Fibroblast of skin of right quadriceps (primary cell): ENCODE data around the gene CD248.

Experiments
- DNase-seq: peaks from one replicate; pipeline ENCODE4 v3.0.0-alpha.2; 2013

CD248 gene

GRCh38 chr11:66339686-66340483 is 23.0 kb upstream of the CD248 start:
- DNase-seq: no peak

DNA sequence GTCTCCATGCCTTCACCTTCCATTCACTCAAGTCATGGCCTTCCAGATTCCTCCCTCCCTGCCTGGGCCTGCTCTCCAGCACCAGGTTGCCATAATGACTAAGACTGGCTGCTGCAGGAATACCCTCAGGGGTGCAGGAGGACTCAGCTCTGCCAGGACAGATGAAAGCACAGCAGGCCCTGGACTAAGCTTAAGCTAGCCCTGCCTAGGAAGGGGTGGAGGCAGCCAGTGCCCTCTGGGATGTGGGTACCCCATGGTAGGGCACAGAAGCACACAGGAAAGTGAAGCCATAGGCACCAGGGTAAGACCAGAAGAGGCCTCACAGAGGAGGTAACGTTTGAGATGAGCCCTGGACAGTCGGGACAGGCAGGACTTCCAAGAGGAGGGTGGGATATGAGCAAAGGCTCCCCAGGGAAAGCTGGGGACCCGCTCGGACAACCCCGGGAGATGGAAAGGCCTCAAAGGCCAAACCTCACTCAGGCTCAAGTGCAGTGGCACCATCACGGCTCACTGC is 22.4 kb upstream of the CD248 start:
- DNase-seq: no peak

DNA sequence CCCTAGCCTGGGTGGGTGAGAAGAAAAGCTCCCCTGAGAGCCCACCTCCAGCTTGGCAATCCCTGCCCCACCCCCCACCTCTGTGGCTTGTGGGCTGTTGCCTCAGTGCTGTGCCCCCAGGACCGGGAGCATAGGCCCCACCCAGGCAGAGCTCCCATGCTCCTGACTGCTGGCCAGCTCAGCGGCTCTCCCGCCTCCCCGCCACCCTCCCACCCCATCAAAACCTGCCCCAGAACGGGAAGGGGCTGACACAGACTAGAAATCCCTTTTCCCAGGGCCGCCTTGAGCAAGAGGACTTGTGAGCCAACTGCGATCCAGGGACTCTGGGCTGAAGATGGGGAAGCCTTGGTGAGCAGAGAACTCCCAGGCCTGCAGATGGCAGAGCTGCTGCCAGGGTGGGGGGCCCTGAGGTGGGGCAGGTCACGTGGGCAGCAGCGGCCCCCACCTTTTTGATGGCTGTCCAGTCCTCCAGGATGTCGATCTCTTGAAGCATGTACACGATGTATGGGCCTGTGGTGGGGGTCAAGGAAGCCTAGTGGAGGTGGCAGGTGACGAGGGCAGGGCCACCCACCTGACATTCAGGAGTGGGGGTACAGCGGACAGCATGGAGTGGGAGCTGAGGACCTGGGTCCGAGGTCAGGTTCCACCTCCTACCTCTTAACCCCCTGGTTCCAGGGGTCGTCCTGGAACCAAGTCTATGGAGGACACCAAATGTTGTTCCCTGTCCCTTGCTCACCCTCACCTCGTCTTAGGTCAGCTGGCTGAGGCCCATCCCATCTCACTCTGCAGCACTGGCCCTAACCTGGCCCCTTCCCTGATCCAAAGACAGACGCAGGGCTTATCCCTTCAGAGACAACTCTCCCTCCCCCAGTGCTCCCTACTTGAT is 21.7 kb upstream of the CD248 start:
- DNase-seq: no peak

GRCh38 chr11:66337103-66337899 is 20.5 kb upstream of the CD248 start:
- no peak for DNase-seq

DNA sequence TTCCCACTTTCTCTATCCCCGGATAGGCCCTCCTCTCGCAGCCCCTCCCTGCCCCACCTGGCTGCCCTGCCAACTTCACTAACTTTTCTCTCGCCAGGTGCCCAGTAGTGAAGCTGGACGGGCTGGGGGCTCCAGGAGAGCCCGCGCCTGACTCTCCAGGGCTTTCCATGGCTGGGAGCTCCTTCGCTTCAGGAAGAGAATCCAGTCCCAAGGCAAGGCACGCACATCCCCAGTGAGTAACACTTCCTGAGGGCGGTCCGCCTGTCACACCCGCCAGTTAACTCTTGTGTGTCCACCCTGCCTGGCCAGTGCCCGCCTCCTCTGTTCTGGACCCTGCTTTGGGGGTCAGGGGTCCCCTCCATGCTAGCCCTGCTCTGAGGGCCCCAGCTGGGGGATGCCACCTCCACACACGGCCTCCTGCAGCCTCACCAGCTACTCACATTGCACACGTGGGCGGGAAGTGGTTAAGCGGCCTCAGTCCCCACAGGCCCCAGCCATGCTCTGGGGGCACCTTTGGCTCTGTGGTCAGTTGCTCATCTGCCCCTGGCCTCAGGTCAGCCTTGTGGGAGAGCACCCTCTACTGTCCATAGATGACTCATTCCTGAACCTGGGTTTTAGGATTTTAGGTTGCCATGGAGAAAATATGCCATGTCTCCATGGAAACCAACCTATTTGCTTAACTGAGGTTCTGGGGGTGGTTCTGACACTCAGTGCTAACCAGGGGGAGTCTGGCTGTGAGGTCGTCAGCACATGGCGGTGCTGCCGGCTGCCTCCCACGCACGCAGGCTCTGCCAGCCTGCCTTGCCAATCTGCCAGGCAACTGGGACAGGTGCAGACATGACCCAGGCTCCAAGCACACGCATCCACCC is 19.6 kb upstream of the CD248 start, which contains the start of gene RIN1:
RIN1 (minus strand) TSS at position 201 of the 869 bp plus-strand sequence; CDS start at position 169, 32 bp downstream.
- peak; percentile 86 for DNase-seq

DNA sequence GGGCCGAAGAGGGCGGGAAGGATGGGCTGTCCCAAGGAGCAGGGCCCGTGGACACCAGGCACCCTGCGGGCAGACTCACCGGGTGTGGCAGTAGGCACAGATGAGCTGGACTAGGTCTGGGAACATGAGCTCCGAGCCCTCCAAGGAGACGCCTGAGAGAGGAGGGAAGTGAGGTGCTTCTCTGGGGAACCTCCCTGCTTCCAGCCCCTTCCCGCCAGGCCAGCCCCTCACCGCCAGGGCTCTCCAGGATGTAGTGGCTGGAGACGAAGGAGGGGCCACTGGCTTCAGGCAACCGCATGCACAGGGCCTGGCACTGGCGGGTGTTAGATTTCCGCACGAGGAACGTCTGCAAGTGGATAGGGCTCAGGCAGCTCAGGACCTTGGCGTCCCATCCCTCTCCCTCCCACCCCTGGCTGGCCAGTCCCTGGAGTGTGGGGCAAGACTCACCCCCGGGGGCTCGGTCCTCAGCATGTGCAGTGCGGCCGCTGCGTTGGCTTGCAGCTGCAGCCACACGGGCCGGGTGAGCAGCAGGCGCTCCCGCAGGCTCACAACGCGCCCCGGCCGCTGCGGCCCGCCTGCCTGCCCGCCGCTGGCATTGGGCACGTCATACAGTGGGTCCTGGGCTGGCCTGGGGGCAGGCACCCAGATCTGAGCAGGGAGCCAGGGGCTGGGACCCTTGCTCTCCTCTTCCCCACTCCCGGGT is 18.8 kb upstream of the CD248 start:
- DNase-seq: peak; percentile 55

DNA sequence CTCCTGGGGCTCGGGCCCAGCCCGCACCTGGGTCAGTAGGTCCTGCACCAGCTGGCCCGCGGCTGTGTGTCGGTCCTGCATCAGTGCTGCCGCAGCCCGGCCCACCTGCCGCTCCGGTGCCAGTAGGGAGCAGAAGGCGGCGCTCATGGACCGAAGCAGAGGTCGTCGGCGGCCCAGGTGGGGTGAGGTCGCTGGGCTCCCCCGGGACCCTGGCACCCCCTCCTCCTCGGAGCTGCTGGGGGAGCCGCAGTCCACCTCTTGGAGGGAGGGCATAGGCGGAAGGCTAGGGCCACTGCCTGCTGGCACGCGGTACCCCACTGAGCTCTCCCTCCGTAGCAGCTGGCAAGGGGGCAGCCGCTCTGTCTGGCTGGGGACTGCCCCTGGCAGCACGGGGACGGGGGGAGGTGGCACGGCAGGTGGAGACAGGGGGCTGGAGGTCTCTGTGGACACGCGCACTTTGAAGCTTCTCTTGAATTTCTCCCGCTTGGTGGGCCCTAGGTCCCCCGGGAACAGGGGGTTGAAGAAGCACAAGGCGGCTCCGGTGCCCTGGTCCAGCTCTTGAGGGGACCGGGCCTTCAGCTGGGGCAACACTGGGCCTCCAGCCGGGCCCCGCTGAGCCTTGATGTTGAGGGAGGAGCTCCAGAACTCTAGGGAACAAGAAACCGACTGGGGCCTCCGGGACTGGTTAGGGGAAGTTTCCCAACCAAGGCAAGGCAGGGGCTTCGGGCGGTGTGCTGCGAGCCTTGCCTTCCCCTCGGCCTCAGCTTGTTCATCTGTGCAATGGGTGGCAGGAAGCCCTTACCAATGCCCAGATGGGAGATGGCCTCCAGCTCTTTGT is 18.0 kb upstream of the CD248 start:
- DNase-seq: no peak

DNA sequence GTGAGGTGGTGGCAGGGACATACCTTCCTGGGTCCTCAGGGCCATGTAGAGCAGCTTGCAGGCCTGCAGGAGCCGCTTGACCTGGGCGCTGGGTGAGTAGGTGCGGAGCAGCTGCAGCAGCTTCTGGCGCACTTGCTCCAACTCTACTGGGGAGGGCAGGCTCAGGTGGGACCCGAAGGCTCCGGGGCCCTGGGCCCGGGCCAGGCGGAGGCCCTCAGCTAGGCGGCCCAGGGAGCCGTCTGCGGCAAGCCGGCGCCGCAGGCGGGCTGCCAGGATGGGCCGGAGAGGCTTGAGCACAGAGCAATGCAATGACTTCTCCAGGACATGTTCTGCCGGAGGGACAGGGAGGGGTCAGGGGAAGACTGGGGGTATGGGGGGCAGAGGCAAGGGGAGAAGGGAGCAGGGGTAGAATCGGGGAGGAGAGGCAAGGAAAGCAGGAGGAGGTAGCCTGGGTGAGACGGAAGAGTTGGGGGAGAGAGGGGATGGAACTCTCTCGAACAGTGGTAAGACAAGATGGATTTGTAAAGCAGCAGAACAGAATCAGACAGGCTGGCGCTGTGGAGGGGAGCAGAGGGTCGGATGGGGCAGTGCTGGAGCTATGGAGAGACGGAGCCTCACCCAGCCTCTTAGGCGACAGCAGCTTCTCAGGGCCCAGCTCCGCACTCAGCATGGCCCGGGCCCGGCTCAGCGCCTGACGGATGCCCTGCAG is 17.2 kb upstream of the CD248 start:
- DNase-seq: no peak

GRCh38 chr11:66333220-66333877 is 16.5 kb upstream of the CD248 start:
- DNase-seq: no peak

GRCh38 chr11:66332371-66333219 is 15.8 kb upstream of the CD248 start:
- no peak for DNase-seq

DNA sequence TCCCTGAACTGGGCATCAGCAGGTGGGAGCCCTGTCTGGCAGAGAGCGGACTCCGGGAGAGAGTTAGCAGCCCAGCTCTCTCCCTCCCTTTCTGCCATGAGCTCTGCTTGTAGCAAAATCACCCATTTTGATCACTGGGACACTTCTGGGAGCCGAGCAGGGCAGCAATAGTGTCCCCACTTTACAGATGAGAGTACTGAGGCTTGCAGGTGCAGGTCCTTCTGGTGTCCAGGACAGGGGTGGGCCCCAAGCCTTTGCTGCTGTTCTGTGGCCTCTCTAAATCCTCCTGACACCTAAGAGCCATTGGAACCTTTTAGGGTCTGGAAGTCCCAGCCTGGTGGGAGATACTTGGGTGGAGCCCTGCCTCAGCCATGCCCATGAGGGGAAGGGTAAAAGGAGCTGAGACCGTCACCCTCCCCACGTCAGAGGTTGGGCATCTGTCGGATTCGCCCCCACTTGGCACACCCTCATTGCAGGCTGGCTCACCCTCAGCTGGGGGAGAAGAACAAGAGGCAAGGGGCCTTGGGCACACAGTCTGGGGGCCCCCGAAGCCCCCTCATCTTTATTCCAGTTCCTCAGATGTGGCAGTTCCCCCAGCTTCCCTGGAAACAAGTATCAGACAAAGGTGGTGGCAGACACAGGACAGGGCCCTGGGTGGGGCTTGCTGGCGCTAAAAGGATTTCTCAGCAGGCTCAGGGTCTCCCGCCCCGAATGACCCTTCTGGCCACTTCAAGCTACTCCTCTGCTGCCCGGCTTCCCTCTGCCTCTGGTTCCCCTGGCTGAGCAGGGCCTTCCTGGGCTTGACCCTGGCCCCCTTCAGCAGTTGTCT is 14.9 kb upstream of the CD248 start:
- DNase-seq: no peak

- DNase-seq: no peak
These were observed 14.1 kb upstream of the CD248 start for GRCh38 chr11:66330931-66331330.

DNA sequence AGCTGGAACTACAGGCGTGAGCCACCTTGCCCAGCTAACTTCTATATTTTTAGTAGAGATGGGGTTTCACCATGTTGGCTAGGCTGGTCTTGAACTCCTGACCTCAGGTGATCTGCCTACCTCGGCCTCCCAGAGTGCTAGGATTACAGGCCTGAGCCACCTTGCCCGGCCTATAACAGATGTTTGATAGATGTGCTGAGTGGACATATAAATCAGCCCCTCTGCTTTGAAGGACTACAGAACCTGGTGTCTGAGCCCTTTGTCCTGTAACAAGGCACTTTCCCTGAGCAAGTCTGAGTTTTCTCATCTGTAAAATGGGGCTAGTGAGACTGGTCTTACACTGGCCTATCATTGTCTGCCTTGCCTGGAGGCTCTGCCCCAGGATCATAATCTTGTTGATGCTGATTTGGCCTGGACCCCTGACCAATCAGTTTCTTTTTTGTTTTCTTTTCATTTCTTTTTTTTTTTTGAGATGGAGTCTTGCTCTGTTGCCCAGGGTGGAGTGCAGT is 12.4 kb upstream of the CD248 start:
- no peak for DNase-seq

GRCh38 chr11:66328302-66329144 is 11.7 kb upstream of the CD248 start:
- DNase-seq: peak; percentile 79

- no peak for DNase-seq
These were observed 11.1 kb upstream of the CD248 start for GRCh38 chr11:66328031-66328301.
